GM12878 (cell line): Measurements from ENCODE around the gene HHAT. TPM values are rescaled to one million over a fixed set of nuclear protein-coding genes. Genes with fewer than 3 reads are reported as not detected.

Experiments used
- ATAC-seq: fragments of 200-7000 bp; cut with Tn5 transposase; 3 replicates; pipeline ENCODE4 v1.9.1; 2020; ENCODE audit warnings: mild to moderate bottlenecking, moderate library complexity
- BruUV-seq: library from RNA; stranded (reverse); fragments of 400-500 nt; replicated peaks from 2 replicates; lab custom pipeline; 2021; lab: Mats Ljungman, UMichigan
- CTCF ChIA-PET: fragments of 300-600 bp; sonication (Branson Sonifier 250); formaldehyde crosslinking; extraction: SDS; loops from one replicate; lab custom pipeline; 2021; ENCODE audit warnings: inconsistent platforms; lab: Yijun Ruan, JAX
- POLR2A ChIA-PET: fragments of 350-600 bp; formaldehyde crosslinking; extraction: SDS; loops from one replicate; lab custom pipeline; 2021; ENCODE audit warnings: inconsistent platforms; lab: Charles Lee
- RAD21 ChIA-PET: fragments of 300-600 bp; sonication (Branson Sonifier 250); formaldehyde crosslinking; loops from one replicate; lab custom pipeline; 2023; ENCODE audit warnings: antibody characterized with exemption; ENCODE audit not compliant: unreplicated experiment; lab: Charles Lee
- SMC1A ChIA-PET: fragments of 300-600 bp; sonication (Branson Sonifier 250); formaldehyde crosslinking; loops from one replicate; lab custom pipeline; 2023; ENCODE audit not compliant: unreplicated experiment, uncharacterized antibody; lab: Charles Lee
- DNase-seq: peaks from one replicate; pipeline ENCODE4 v3.0.0-alpha.2; 2011; ENCODE audit warnings: low read depth, low spot score
- FAIRE-seq: peaks from 3 replicates; lab custom pipeline; 2011; peaks lifted over from hg19 to GRCh38; lab: Jason Lieb, UNC
- H2AFZ ChIP-seq: 2 replicates; pipeline ENCODE4 v1.6.0; 2011; ENCODE audit warnings: low read depth, low read length, control low read depth; ENCODE audit not compliant: control insufficient read depth
- H3K27ac ChIP-seq: 2 replicates; pipeline ENCODE4 v1.5.1; 2011; ENCODE audit warnings: control low read depth; ENCODE audit not compliant: control insufficient read depth, insufficient read depth
- H3K27me3 ChIP-seq, 2 experiments: replicated peaks in 1 of 2; 2 replicates each; pipeline versions ENCODE4 v1.6.0 to v1.6.1; 2011; ENCODE audit warnings: low read length in 1 of 2; ENCODE audit not compliant: control insufficient read depth in 2 of 2, insufficient read depth in 2 of 2
- H3K36me3 ChIP-seq, 2 experiments: 2 replicates each; pipeline ENCODE4 v1.5.1; 2011; ENCODE audit warnings: low read length in 1 of 2; ENCODE audit not compliant: control insufficient read depth in 2 of 2, insufficient read depth in 2 of 2
- H3K4me1 ChIP-seq: 2 replicates; pipeline ENCODE4 v1.6.1; 2011; ENCODE audit warnings: mild to moderate bottlenecking, low read length, moderate library complexity, mixed read lengths; ENCODE audit not compliant: control insufficient read depth, insufficient read depth
- H3K4me2 ChIP-seq: 2 replicates; pipeline ENCODE4 v1.6.0; 2011; ENCODE audit warnings: control low read depth; ENCODE audit not compliant: control insufficient read depth, insufficient read depth
- H3K4me3 ChIP-seq: fragments of 200-600 bp; sonication (generic); 2 replicates; pipeline ENCODE4 v1.5.1; 2016
- H3K79me2 ChIP-seq: 2 replicates; pipeline ENCODE4 v1.6.0; 2011; ENCODE audit warnings: low read length; ENCODE audit not compliant: control insufficient read depth, insufficient read depth
- H3K9ac ChIP-seq: 2 replicates; pipeline ENCODE4 v1.8.0; 2011; ENCODE audit warnings: low read length, control low read depth, mixed read lengths; ENCODE audit not compliant: control insufficient read depth, insufficient read depth
- H3K9me3 ChIP-seq: replicated peaks from 3 replicates; pipeline ENCODE4 v1.5.1; 2011; ENCODE audit warnings: mild to moderate bottlenecking, low read length; ENCODE audit not compliant: control insufficient read depth, insufficient read depth
- H4K20me1 ChIP-seq: 2 replicates; pipeline ENCODE4 v1.6.0; 2011; ENCODE audit not compliant: control insufficient read depth, insufficient read depth
- CHD1 ChIP-seq: IDR thresholded peaks from 2 replicates; pipeline ENCODE4 v1.6.1; 2012; ENCODE audit warnings: low read depth, low read length, improper control_type of control experiment
- JUNB ChIP-seq: IDR thresholded peaks from 2 replicates; pipeline ENCODE4 v1.6.1; 2016; ENCODE audit warnings: antibody characterized with exemption, mild to moderate bottlenecking
- LARP7 ChIP-seq: fragments of 450-650 bp; IDR thresholded peaks from 2 replicates; pipeline ENCODE4 v1.6.1; 2017; ENCODE audit warnings: mild to moderate bottlenecking
- MYC ChIP-seq: IDR thresholded peaks from 2 replicates; pipeline ENCODE4 v1.6.1; 2011; ENCODE audit warnings: mild to moderate bottlenecking, low read length, moderate library complexity, inconsistent platforms; ENCODE audit not compliant: insufficient read depth, insufficient replicate concordance, insufficient read length, severe bottlenecking
- PAX8 ChIP-seq: fragments of 450-650 bp; IDR thresholded peaks from 2 replicates; pipeline ENCODE4 v1.6.1; 2017; ENCODE audit warnings: mild to moderate bottlenecking, moderate library complexity
- SMAD5 ChIP-seq: IDR thresholded peaks from 2 replicates; pipeline ENCODE4 v1.6.1; 2016; ENCODE audit warnings: antibody characterized with exemption, low read depth
- SMARCA5 ChIP-seq: fragments of 450-650 bp; IDR thresholded peaks from 2 replicates; pipeline ENCODE4 v1.6.1; 2017; ENCODE audit warnings: mild to moderate bottlenecking
- WGBS: methylation state at CpG from one replicate; pipeline ENCODE4 v1.1.6; 2016; ENCODE audit warnings: low lambda C conversion rate; ENCODE audit not compliant: insufficient replicate concordance, insufficient coverage; ENCODE audit errors: missing lambda C conversion rate; 5-methylcytosine and 5-hydroxymethylcytosine counted together
- in situ Hi-C: fragments of 300-500 bp; cut with MboI; formaldehyde crosslinking; loops from 9 replicates; pipeline ENCODE4 v1.14.3; 2018; ENCODE audit warnings: mixed read lengths
- intact Hi-C: fragments of 100-400 bp; cut with micrococcal nuclease; formaldehyde crosslinking; loops from one replicate; pipeline ENCODE4 v1.14.2; 2022; ENCODE audit not compliant: unreplicated experiment
- polyA plus RNA-seq, 11 experiments: library from polyadenylated mRNA; depleted of rRNA in 4 of 11; unstranded in 6 of 11; stranded (reverse) in 5 of 11; fragments of >200 nt; fragmentation: Nextera tagmentation in 4 of 11; fragmentation: Illumina TruSeq in 1 of 11; extraction: Ambion mirVana in 4 of 11; extraction: Trizol in 1 of 11; gene quantifications; 1 replicate in 1 of 11; 2 replicates in 10 of 11; pipeline versions ENCODE4 v1.2.1 to v1.2.3, GENCODE V29; 2011 to 2016; ENCODE audit warnings: inconsistent platforms in 2 of 11, missing spikeins in 2 of 11, low read depth in 1 of 11
- total RNA-seq, 4 experiments: library from RNA; depleted of rRNA in 3 of 4; stranded (reverse); fragments of >200 nt in 3 of 4; fragmentation: Illumina TruSeq in 1 of 4; extraction: Trizol in 1 of 4; gene quantifications; 2 replicates each; pipeline versions ENCODE4 v1.2.1 to v1.2.3, GENCODE V29; 2013 to 2021
- TF ChIP-seq, protein P1 (sequence below): IDR thresholded peaks from 2 replicates; pipeline ENCODE4 v1.6.1; 2012; ENCODE audit warnings: low read length, inconsistent platforms

Gene HHAT
- total and polyA plus RNA-seq, 10 of the 15 experiments (the other 5 are each of a cell fraction or from before 2014, with no cell fraction given), result 1.2 to 37.6 (median 2.6) TPM

DNA sequence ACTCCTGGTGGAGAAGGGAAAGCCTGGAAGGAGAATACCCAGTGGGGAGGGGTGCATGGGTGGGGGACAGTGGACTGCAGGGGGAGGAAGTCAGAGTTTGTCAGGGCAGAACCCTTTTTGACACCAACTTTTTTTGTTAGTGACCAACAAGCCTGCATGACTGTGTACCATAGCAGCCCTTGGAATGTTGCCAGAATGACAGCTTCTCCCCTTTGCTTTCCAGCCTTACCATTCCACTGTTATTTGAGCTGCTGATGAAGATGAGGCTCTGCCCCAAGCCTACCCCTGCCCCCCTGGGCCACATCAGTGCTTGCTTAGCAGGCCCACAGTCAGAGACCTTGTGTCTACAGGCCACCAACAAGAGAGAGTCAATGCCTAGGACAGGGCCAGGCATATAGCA, 341.2 kb downstream of the HHAT start (continued):
- TF ChIP-seq CHD1, result no peak

DNA sequence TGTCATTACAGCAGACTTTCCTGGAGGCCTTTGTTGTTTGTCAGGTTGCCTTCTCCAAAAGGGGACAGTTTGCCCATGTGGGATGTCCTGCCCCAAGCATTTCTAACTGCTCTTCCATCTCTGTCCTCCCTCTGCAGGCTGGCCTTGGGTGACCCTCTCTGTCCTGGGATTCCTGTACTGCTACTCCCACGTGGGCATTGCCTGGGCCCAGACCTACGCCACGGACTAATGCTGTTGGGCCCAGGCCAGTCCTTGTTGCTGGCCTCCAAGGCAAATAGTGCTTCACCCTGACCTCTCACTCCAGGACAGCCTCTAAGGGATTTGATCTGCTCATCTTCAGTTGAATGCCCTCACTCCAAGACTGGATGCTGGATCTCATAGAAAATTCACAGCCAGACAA, 345.4 kb downstream of the HHAT start:
- SMC1A ChIA-PET, result no interaction called here
- no peak for DNase-seq
- no peaks in the 10 kb centered on the region for H3K27me3 ChIP-seq
- no peak overlapping the region for H2AFZ ChIP-seq
- intact Hi-C loops, result no loop called here
- no peak overlapping the region for H3K4me3 ChIP-seq
- ATAC-seq, result no peak
- FAIRE-seq, result no peak
- no peaks in the 10 kb centered on the region for H3K4me1 ChIP-seq
- RAD21 ChIA-PET, result no interaction called here
- H4K20me1 ChIP-seq, result no peaks in the 10 kb centered on the region
- H3K9ac ChIP-seq, result no peak overlapping the region
- H3K9me3 ChIP-seq, result no peaks in the 10 kb centered on the region
- H3K4me2 ChIP-seq, result no peak overlapping the region
- H3K27ac ChIP-seq, result no peak overlapping the region
- in situ Hi-C loops, result no loop called here
- no peaks in the 10 kb centered on the region for H3K36me3 ChIP-seq
- CTCF ChIA-PET, result no interaction called here
- TF ChIP-seq SMARCA5, result no peak
- no peak for TF ChIP-seq MYC
- TF ChIP-seq LARP7, result no peak
- TF ChIP-seq, protein P1, sequence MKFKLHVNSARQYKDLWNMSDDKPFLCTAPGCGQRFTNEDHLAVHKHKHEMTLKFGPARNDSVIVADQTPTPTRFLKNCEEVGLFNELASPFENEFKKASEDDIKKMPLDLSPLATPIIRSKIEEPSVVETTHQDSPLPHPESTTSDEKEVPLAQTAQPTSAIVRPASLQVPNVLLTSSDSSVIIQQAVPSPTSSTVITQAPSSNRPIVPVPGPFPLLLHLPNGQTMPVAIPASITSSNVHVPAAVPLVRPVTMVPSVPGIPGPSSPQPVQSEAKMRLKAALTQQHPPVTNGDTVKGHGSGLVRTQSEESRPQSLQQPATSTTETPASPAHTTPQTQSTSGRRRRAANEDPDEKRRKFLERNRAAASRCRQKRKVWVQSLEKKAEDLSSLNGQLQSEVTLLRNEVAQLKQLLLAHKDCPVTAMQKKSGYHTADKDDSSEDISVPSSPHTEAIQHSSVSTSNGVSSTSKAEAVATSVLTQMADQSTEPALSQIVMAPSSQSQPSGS, result no peak
- no peak for TF ChIP-seq SMAD5
- TF ChIP-seq PAX8, result no peak
- TF ChIP-seq JUNB, result no peak
- POLR2A ChIA-PET, result no interaction called here
- 33% methylated on average over 3 of the region's 3 CpGs for WGBS
- no TSS peak for BruUV-seq
- no peaks in the 10 kb centered on the region for H3K79me2 ChIP-seq
